Activated CD8-positive, alpha-beta memory T cell treated with anti-CD3 and anti-CD28 coated beads for 36 hours (primary cell): ENCODE data around the gene PPP1R9B. TPM values are rescaled to one million over a fixed set of nuclear protein-coding genes. Genes with fewer than 3 reads are reported as not detected.

ENCODE experiments used
- CTCF ChIA-PET: fragments of 350-600 bp; sonication (Branson Sonifier 250); formaldehyde crosslinking; loops from one replicate; lab custom pipeline; 2021; ENCODE audit warnings: antibody characterized with exemption; lab: Charles Lee
- POLR2A ChIA-PET: fragments of 350-600 bp; sonication (Branson Sonifier 250); formaldehyde crosslinking; loops from one replicate; lab custom pipeline; 2021; ENCODE audit warnings: antibody characterized with exemption; lab: Charles Lee
- total RNA-seq, 2 experiments: library from RNA; stranded (reverse); gene quantifications; one replicate each; pipeline ENCODE4 v1.2.3, GENCODE V29; 2021

Gene PPP1R9B, protein sequence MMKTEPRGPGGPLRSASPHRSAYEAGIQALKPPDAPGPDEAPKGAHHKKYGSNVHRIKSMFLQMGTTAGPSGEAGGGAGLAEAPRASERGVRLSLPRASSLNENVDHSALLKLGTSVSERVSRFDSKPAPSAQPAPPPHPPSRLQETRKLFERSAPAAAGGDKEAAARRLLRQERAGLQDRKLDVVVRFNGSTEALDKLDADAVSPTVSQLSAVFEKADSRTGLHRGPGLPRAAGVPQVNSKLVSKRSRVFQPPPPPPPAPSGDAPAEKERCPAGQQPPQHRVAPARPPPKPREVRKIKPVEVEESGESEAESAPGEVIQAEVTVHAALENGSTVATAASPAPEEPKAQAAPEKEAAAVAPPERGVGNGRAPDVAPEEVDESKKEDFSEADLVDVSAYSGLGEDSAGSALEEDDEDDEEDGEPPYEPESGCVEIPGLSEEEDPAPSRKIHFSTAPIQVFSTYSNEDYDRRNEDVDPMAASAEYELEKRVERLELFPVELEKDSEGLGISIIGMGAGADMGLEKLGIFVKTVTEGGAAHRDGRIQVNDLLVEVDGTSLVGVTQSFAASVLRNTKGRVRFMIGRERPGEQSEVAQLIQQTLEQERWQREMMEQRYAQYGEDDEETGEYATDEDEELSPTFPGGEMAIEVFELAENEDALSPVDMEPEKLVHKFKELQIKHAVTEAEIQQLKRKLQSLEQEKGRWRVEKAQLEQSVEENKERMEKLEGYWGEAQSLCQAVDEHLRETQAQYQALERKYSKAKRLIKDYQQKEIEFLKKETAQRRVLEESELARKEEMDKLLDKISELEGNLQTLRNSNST
- total RNA-seq: 10 to 100 TPM; 69.6 to 70.6 TPM

GRCh38 chr17:50150354-50151040 is at the start of gene PPP1R9B:
Gene PPP1R9B (minus strand): TSS chr17:50150677. CDS start chr17:50150513, 164 bp downstream.
- POLR2A ChIA-PET: interaction anchor here (0.6 kb wide), 2 partner anchors 17 to 18 kb away, joined by 3 to 6 read pairs; no protein-coding TSS in a partner anchor
- CTCF ChIA-PET: interaction anchor here (0.6 to 3.1 kb wide), 8 partner anchors 11 to 106 kb away, joined by 3 to 33 read pairs (median 4); partner anchors contain the start of gene COL1A1

DNA sequence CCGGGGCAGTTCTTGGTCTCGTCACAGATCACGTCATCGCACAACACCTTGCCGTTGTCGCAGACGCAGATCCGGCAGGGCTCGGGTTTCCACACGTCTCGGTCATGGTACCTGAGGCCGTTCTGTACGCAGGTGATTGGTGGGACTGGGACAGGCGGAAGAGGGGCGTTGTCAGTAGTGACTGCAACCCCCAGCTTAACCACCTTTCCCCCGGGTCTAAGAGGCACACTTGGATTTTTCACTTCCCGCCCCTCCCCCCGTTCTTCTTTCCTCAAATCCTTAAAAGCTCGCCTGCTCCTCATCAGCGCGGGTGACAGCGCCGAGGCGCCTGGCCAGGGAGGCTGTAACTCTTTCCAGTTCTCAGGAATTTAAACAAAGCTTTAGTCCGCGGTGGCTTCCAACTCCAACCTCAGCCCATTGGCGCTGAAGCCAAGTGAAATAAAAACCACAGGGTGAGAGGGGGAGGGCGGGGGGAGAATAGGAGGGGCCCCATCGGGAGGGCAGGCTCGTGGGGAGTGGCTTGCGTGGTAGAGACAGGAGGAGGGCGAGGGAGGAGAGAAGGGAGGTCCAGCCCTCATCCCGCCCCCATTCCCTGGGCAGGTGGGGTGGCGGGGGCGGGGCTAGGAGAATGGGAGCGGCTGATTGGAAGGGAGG is 49.5 kb upstream of the PPP1R9B start:
- CTCF ChIA-PET: interaction anchor here (0.6 to 5.0 kb wide), 37 partner anchors 8 to 198 kb away, joined by 3 to 74 read pairs (median 5); partner anchors contain the start of genes LRRC59 and TMEM92

GRCh38 chr17:50199211-50199802 is 48.8 kb upstream of the PPP1R9B start:
- ChIA-PET CTCF (interaction anchor here (1.0 to 5.0 kb wide), 12 partner anchors 10 to 140 kb away, joined by 5 to 74 read pairs (median 10); partner anchors contain the start of gene TMEM92), POLR2A (no interaction called here)

More for the DNA sequence above, 49.5 kb upstream of the PPP1R9B start:
- POLR2A ChIA-PET: interaction anchor here (0.6 kb wide), 1 partner anchor 80 kb away, joined by 3 read pairs; no protein-coding TSS in a partner anchor

GRCh38 chr17:50198026-50198669 is 47.7 kb upstream of the PPP1R9B start:
- POLR2A ChIA-PET: no interaction called here
- CTCF ChIA-PET: interaction anchor here (1.1 to 2.0 kb wide), 7 partner anchors 11 to 99 kb away, joined by 3 to 12 read pairs (median 4); no protein-coding TSS in a partner anchor

DNA sequence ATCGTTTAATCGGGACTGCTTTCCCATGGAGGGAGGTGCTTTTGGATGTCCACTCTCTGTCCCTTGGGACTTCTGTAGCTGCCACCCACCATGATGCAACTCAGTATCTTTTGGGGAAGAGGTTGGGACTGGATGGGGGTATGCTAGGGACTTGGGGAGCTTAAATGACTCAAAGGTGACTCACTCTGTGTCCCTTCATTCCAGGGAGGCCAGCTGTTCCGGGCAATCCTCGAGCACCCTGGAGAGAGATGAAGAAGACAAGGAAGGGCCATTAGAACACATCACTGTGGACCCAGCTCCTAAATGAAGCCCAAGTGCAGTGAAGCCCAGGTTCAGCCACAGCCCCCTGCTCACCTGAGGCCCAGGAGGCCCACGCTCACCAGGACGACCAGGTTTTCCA is 46.3 kb upstream of the PPP1R9B start:
- POLR2A ChIA-PET: no interaction called here

GRCh38 chr17:50196036-50196435 is 45.6 kb upstream of the PPP1R9B start:
- ChIA-PET CTCF (interaction anchor here (0.7 to 2.0 kb wide), 6 partner anchors 18 to 96 kb away, joined by 3 to 5 read pairs (median 4); partner anchors contain the start of gene TMEM92), POLR2A (no interaction called here)

More for the DNA sequence above, 46.3 kb upstream of the PPP1R9B start:
- CTCF ChIA-PET: interaction anchor here (0.7 to 2.0 kb wide), 7 partner anchors 18 to 96 kb away, joined by 3 to 5 read pairs (median 3); no protein-coding TSS in a partner anchor

DNA sequence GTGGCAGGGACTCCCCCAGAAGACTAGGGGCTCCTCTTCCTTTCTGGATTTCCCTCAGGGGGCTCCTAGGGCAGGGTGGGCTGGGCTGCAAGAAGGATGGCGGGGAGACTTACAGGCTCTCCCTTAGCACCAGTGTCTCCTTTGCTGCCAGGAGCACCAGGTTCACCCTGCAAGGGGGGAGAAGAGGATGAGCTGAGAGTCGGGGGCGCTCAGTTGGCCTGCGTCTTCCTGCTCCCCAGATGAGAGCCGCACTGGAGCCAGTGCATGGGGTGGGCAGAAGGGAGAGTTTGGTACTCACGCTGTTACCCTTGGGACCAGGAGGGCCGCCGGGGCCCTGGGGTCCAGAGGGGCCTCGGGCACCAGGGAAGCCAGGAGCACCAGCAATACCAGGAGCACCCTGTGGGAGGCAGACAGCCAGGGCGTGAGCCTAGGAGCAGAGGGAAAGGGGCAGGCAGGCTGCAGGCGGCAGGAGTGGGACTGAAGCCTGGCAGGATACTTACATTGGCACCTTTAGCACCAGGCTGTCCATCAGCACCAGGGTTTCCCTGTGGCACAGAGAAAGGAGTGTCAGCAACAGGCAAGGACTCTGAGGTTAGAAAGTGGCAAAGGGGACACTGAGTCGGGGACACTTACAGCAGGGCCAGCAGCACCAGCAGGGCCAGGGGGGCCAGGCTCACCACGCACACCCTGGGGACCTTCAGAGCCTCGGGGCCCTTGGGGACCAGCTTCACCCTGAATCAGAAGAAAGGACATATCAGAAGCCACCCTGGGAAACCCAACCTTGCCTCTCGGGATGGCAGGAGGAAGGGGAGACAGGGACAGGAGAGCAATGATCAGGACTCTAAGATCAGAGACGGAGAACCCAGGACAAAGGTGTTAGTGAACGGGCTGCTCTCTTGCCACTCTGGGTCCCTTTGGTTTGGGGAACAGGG is 44.7 kb upstream of the PPP1R9B start:
- CTCF ChIA-PET: interaction anchor here (1.0 kb wide), 1 partner anchor 79 kb away, joined by 4 read pairs; the partner anchor contains the start of gene TMEM92
- POLR2A ChIA-PET: no interaction called here

DNA sequence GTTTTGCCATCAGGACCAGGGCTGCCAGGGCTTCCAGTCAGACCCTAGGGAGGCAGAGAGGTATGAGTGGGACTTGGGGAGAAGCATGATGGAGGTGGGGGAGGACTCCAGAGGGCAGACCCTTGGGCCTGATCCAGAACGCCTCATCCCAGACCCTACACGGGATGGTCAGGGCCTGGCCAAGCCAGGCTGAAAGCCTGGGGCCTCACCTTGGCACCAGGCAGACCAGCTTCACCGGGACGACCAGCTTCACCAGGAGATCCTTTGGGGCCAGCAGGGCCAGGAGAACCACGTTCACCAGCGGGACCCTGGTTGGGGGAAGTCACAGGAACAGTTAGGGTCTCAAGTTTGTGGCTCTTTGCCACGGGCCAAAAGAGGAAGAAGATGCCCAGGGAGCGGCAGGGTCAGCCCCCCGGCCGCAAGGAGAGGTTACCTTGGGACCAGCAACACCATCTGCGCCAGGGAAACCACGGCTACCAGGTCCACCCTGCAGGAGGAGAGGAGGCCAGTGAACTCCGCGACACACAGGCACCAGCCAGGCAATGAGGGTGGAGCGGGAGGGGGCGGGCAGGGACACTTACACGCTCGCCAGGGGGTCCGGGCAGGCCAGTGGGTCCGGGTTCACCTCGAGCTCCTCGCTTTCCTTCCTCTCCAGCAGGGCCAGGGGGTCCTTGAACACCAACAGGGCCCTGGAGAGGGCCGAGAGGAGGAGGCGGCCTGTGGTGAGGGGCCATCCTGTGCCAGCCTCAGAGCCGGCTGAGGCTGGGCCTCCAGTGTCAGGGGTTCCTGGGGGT is 43.9 kb upstream of the PPP1R9B start:
- ChIA-PET CTCF (no interaction called here), POLR2A (no interaction called here)

DNA sequence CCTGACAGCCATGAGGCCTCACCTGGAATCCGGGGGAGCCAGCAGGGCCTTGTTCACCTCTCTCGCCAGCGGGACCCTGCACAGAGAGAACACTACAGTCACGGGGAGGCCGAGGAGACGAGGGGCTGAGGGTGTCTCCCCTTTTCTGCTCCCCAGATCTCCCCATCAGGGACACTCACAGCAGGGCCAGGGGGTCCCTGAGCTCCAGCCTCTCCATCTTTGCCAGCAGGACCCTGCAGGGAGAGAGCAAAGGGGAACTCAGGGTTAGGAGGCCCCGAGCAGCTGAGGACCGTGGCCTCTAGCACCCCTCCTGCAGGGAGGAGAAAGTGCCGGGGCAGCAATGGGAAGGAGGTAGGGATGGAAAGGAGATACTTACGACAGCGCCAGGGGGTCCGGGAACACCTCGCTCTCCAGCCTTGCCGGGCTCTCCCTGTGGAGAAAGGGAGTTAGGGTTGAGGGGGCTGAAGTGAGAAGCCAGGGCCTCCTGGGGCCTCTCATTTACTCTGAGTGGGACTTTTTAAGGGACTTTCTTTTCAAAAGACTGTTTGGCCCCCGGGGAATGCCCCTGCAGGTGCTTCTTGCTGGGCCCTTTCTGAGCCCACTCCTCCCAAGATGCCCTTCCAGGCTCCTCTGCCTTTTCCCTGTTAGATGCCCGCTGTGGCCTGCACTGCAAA is 42.3 kb upstream of the PPP1R9B start:
- CTCF ChIA-PET: no interaction called here
- POLR2A ChIA-PET: no interaction called here

DNA sequence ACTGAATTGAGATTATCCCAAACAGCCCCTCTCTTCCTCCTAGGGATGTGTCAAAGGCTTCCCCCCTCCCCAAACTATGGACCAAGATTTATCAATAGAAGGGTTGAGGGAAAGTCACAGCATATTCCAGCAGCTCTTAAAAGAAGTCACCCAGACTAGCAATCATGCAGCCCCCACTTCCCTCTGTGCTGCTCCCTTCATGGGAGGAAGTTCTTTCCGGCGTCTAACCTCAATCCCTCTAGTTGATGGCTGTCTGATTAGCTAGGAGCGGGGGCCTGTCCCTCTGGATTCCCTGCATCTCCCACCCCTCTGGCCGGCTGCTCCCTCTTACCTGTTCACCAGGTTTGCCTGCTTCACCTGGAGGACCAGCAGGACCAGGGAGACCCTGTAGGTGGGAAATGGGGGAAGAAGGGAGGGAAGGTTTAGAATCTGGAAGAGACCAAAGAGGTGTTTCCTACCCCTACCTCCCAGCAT is 41.7 kb upstream of the PPP1R9B start:
- POLR2A ChIA-PET: no interaction called here
- CTCF ChIA-PET: interaction anchor here (1.1 kb wide), 1 partner anchor 9 kb away, joined by 4 read pairs; the partner anchor contains the start of gene COL1A1

DNA sequence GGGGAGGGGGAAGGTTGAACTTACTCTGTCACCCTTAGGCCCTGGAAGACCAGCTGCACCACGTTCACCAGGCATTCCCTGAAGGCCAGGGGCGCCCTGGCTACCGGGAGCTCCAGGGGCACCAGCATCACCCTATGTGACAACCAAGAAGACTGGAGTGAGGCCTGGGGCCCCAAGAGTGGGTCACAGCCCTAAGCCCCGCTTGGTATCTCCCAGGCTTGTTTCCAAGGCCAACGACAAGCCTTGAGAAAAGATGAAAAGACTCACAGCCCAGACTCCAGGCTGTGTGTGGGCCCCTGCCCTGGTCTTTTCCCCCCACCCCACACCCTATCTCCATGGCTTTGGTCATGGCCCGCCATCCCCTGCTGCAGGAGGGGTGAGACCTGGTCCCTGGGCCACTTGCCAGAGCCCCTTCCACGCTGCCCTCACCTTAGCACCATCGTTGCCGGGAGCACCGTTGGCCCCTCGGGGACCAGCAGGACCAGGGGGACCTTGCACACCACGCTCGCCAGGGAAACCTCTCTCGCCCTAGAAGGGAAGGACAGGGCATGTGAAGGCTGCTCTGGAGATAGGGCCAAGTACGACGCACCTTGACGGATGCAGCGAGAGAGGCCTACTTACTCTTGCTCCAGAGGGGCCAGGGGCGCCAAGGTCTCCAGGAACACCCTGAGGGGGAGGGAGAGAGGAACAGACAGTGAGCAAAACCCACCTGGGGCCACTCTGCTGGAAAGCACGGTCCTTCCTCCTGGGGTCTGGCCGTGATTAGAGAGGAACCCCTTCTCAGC is 41.1 kb upstream of the PPP1R9B start:
- CTCF ChIA-PET: interaction anchor here (1.1 kb wide), 1 partner anchor 9 kb away, joined by 4 read pairs; the partner anchor contains the start of gene COL1A1

DNA sequence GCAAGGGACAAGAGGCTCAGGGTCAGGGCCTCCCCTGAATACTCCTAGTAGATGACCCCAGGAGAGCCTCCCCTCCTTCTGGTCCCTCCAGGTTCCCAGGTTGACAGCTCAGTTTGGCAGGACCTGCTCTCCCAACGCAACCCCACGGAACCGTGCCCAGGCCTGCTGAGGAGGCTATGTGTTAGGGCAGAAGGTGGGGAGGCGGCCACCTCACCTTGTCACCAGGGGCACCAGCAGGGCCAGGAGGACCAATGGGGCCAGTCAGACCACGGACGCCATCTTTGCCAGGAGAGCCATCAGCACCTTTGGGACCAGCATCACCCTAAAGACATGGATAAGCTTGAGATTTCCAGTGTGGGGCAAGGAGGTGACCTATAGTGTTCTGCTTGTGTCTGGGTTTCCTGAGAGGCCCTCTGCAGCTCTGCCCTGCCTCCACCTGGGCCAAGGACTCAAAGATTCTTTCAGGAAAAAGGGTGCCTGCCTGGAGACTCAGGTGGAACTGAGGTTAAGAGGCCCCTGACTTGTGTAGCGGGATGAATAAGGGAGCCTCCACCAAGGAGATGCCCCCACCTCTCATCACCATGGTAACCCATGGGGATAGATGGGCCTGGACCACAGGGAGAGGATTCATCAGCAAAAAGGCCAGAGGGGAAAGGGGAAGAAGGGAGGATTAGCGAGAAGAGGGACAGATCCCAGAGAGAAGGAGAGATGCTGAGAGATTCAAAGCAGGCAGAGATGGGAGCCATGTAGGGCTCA is 40.3 kb upstream of the PPP1R9B start:
- ChIA-PET CTCF (interaction anchor here (1.1 kb wide), 1 partner anchor 10 kb away, joined by 4 read pairs; the partner anchor contains the start of gene COL1A1), POLR2A (interaction anchor here (0.9 kb wide), 1 partner anchor 21 kb away, joined by 3 read pairs; no protein-coding TSS in a partner anchor)

More for the DNA sequence above, 41.1 kb upstream of the PPP1R9B start:
- POLR2A ChIA-PET: interaction anchor here (0.9 kb wide), 1 partner anchor 22 kb away, joined by 3 read pairs; no protein-coding TSS in a partner anchor

- ChIA-PET POLR2A (no interaction called here), CTCF (no interaction called here)
Observed at GRCh38 chr17:50190293-50190602, 39.8 kb upstream of the PPP1R9B start.
